Measurements from ENCODE around the gene ABCC5.
"Not testable (repeated sequence)": the region's sequence is repeated elsewhere in the genome, so short reads cannot be mapped to it uniquely, and the experiment has no call there.

ABCC5 gene

DNA sequence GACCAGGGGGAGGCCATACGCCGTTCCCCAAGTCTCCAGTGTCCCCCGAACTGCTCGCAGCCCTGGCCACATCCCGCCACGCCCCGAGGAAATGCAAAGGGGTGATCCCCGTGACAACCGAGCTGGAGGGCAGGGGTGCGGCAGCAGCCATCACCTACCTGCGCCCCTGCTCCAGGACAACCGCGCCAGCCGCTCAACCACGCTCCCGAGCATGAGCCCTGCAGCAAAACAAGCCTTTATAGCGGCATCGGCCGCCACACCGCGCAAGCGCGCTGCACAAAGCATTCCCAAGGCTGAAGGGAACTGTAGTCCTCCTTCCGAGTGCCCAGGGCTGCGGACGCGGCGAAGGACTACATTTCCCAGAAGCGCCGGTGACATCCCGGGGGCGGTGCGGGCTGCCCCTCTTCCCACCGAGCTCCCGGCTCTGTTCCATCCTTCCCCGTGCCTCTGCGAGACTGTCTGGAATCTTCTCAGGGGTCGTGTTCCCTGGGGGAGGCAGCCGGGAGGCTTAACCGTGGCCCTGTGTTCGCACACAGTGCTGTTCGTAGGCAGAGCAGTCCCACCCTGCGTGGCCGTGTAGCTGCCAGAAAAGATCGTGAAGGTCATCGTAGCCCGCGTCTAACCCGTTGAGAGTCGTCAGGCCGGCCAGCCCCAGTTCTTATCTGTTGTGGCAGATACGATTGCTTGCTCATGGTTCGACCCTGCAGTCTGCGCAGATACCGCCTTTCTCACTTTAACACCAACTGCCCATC is at the start of gene ABCC5:
Gene ABCC5 (minus strand): TSS at position 213 of the 752 bp plus-strand sequence. CDS start 3,492 bp downstream, outside the sequence.
- peak; percentile 87 for DNase-seq (ENCODE audit: low read depth)

DNA sequence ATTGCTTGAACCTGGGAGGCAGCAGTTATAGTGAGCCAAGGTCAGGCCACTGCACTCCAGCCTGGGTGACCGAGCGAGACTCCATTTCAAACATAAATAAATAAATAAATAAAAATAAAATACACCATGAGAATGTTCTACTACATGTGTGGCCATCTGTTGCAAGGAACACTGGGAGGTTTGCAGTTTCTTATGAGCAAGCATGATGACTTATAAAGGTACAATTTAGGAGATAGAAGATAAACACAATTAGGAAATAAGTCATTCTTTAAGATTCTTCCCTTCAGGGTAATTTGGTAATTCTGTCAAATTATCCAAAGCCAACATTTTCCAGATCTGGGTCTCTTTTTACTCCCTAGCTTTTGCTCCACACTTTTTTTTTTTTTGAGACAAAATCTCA is 48.5 kb upstream of the ABCC5 start:
- DNase-seq (ENCODE audit: low read depth) = no peak

DNA sequence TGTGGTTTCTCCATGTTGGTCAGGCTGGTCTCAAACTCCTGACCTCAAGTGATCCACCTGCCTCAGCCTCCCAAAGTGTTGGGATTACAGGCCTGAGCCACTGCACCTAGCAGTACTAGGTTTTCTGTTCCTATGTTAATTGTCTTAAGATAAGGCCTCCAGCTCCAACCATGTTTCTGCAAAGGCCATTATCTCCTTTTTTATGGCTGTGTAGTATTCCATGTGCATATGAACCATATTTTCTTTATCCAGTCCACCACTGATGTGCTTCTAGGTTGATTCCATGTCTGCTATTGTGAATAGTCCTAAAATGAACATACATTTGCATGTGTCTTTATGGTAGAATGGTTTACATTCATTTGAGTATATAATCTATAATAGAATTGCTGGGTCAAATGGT is 45.0 kb upstream of the ABCC5 start:
- no peak for DNase-seq (ENCODE audit: low read depth)

DNA sequence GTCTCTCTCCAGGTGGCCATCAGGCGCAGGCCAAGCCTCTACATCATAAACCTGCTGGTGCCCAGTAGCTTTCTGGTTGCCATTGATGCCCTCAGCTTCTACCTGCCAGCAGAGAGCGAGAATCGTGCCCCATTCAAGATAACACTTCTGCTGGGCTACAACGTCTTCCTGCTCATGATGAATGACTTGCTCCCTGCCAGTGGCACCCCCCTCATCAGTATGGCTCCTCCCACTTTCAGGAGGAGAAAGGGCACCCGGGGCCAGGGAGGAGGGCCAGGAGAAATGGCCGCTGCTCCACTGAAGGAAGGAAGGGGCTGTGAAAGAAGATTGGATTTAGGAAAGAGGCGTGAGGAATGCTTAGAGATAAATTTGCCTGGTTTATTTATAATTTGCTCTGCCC is 41.7 kb upstream of the ABCC5 start:
- DNase-seq (ENCODE audit: low read depth) = no peak

DNA sequence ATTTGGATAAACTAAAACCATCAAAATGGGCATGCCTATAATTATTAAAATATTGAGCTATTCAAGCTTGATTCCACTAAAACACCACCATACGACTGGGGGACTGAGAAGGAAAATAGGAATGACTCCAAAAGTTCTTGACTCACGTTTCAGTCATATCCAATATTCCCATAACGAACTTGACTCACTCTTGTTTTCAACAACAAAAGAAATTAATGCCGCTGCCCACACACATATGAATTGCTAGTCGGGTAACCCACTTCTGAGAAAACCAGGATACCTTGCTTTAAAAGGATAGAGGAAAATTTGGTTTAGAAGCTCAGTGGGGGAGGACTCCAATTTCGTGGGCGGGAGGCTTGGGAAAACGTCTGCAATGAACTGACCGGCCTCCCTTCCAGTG is 40.3 kb upstream of the ABCC5 start:
- peak; percentile 59 for DNase-seq (ENCODE audit: low read depth)

DNA sequence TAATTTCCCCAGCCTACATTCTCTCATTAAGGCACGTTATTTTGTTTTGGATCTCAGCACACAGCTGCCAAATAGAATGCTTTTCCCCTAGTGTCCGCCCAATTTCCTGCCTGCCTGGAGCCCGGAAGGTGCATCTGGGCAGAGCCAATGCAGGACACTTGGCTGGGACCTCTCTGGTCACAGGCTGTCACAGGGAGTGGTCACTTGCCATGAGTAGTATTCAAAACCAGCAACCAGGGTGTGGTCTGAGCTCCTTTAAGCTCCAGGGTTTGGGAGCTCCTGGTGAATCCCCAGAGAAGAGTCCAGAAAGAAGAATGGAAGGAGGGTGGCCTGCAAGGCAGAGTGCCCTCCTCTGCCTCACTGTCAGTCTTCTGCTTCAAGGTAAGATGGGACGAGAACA is 35.1 kb upstream of the ABCC5 start, which contains the start of gene HTR3C:
Gene HTR3C (plus strand): TSS at position 281 of the 400 bp plus-strand sequence. CDS start 34 bp downstream, at position 315.
- no peak for DNase-seq (ENCODE audit: low read depth)

DNA sequence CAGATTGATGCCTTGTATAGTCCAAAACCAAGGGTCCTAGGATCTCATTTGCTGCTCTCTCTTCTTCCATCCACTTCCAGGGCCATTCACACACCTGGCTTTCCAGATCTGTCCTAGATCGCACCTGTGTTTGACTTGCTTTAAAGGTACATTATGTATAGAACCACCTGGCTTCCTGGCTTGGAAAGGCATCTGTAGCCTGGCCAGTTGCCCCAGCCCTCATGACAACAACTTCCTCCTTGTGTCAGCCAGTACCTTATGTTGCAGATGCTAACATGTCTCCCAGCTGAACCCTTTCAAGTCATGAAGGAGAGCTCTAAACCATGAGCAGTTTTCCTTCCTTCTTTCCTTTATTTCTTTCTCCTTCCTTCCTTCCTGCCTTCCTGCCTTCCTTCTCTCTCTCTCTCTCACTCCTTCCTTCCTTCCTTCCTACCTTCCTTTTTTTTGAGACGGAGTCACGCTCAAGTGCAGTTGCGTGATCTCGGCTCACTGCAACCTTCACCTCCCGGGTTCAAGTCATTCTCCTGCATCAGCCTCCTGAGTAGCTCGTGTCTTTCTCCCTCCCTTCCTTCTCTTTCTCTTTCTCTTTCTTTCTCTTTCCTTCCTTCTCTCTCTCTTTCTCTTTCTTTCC is 32.6 kb upstream of the ABCC5 start:
- no peak for DNase-seq (ENCODE audit: low read depth)

DNA sequence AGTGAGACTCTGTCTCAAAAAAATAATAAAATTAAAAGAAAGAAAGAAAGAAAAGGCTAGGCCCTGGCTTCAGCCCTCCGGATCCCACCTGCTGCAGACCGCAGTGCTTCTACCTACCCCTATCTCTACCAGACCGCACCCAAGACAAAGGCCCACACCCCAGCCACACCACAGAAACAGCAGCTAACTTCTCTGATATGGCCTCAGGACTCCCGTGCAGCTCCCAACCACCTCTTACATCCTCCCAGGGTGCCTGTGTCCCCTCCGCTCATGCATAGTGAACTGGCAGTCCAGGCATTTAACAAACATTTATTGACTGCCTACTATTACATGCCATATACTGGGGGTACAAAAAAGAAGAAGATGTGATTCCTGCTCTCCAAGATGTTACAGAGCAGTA is 28.3 kb upstream of the ABCC5 start:
- DNase-seq (ENCODE audit: low read depth) = no peak

DNA sequence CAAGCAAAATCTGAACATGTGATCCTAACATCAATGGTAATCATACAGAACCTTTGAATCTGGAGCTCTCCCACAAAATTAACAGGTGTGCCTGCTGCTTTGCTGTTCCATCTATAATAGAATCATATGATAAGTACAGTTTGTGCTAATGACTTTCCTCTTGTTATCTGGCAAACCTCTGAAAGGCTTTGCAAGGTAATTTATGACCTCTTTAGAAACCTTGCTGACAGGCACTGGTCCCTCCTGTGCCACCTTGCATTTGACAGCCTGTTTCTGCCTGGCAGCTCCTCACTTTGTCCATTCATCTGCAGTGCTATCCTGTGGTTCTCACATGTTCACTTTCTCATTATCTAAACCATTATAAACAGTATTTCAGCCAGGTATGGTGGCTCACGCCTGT is 24.9 kb upstream of the ABCC5 start:
- DNase-seq (ENCODE audit: low read depth) = no peak

DNA sequence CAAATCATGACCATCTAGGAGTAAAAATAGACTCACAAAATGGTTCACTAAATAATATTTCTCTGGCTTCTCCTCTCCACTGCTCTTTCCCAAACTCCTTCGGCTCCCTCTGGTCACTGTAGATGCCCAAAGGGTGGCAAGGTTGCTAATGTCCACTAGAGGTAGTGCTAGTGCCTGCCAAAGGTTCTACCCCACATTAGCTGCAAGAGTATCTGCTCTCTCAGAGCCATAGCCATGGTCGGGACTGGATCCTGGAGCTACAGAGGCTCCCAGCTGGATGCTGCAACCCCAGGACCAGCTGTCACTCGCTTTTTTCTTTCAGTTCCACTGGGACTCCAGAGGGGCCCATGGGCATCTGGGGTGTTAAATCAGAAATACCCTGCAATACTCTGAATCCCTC is 22.3 kb upstream of the ABCC5 start:
- peak; percentile 13 for DNase-seq (ENCODE audit: low read depth)

DNA sequence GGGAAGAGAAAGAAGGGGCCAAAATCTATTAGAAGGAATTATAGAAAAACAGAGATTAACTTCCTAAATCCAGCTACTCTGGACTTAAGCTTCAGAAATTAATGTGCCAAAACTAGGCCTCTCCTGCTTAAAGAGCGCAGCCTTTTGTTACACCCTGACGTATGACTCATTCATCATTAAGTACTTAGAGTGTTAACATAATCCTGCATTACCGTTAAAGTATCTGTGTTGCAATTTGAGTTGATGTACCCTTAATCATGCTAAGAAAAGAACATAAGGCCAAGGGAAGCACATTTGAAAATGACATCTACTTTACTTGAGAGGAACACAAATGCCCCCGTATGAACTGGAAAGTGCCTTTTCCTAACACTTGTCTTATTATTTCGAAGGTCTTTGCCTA is 21.7 kb upstream of the ABCC5 start:
- DNase-seq (ENCODE audit: low read depth) = no peak

DNA sequence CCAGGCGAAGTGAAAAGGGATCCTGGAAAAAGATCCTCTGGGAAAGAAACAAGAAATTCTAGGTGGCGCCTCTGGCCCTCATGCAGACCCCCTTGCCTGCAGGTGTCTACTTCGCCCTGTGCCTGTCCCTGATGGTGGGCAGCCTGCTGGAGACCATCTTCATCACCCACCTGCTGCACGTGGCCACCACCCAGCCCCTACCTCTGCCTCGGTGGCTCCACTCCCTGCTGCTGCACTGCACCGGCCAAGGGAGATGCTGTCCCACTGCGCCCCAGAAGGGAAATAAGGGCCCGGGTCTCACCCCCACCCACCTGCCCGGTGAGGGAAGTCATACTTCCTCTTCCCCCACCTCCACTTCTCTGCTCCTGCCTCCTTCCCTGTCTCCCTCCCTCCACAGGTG is 20.6 kb upstream of the ABCC5 start:
- not testable (repeated sequence) for DNase-seq (ENCODE audit: low read depth)

DNA sequence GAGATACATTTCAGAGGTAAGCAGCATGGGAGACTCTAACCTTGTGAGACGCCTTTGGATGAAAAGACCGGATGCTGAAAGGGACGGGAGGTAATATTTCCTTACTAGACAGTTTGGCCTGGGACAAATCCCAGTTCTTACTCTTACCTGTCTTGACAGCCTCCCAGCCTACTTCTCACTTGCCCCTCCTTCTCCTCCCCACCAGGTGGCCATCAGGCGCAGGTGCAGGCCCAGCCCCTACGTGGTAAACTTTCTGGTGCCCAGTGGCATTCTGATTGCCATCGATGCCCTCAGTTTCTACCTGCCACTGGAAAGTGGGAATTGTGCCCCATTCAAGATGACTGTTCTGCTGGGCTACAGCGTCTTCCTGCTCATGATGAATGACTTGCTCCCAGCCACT is 20.1 kb upstream of the ABCC5 start:
- no peak for DNase-seq (ENCODE audit: low read depth)

DNA sequence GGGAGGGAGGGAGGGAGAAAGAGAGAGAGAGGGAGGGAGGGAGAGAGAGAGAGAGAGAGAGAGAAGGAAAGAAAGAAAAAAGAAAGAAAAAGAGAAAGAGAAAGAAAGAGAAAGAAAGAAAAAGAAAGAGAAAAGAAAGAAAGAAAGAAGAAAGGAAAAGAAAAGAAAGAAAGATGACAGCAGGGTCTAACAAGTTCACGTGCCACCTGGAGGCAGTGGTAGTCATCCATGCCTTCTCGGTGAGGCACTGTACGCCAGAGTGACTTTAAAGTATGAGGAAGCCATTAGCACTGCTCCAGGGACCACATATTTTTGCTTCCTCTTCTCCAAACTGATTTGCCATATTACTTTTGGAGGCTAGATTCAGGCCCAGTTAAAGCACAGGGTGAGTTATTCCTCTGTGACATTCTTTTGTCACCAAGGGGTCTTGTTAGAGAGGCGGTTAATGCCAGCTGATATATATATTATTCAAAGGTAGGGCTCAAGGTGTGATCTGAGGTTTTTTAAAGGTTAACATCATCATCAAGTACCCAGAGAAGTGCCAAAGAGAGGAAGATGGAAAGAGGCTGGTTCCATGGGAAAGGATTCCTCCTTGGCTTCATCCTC is 13.6 kb upstream of the ABCC5 start, which contains the start of gene HTR3D:
Gene HTR3D (plus strand): TSS at position 556 of the 606 bp plus-strand sequence. CDS start 0 bp downstream, at position 556.
- no peak for DNase-seq (ENCODE audit: low read depth)

DNA sequence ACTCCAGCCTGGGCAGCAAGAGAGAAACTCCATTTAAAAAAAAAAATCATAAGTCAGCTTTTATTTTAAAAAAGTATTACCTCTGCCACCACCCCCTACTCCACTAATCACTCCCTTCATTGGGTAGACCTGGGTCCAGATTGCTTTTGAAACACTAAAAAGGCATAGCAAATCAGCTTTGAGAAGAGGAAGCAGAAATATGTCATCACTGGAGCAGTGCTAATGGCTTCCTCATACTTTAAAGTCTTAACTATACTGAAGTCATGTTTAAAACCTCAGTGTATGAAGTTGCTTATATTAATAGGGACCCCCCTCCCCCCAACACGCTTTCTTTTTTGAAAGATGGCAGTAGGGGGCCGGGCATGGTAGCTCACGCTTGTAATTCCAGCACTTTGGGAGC is 12.9 kb upstream of the ABCC5 start:
- no peak for DNase-seq (ENCODE audit: low read depth)

DNA sequence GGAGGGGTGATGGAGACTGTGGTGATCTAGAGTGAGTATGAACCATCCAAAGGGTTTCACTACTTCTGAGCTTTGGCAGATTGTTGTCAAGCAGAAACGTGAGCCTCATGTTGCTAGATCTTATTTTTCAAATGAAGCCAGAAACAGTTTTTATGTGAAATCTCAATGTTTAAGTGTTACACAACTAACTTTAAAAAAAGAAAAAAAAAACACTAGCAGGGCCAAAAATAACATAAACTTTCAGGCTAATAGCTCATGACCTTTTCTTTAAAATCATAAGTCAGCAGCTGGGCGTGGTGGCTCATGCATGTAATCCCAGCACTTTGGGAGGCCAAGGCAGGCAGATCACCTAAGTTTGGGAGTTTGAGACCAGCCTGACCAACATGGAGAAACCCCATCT is 11.8 kb upstream of the ABCC5 start:
- no peak for DNase-seq (ENCODE audit: low read depth)

DNA sequence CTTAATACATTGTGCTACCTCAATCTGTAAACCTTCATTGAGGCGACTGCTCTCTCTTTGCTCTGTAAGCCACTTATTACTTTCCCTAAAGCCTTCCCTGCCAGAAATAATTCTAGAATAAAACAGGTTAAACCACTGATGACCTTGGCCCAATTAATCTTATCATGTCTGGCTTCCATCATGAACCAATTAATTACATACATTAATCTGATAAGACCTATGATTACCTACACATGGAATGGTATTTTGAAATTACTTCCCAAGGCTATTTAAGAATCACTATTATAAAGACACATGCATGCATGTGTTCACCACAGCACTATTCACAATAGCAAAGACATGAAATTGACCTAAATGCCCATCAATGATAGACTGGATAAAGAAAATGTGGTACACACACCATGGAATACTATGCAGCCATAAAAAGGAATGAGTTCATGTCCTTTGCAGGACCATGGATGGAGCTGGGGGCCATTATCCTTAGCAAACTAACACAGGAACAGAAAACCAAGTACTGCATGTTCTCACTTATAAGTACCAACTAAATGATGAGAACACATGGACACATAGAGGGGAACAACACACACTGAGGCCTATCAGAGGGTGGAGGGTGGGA is 10.7 kb upstream of the ABCC5 start:
- not testable (repeated sequence) for DNase-seq (ENCODE audit: low read depth)

DNA sequence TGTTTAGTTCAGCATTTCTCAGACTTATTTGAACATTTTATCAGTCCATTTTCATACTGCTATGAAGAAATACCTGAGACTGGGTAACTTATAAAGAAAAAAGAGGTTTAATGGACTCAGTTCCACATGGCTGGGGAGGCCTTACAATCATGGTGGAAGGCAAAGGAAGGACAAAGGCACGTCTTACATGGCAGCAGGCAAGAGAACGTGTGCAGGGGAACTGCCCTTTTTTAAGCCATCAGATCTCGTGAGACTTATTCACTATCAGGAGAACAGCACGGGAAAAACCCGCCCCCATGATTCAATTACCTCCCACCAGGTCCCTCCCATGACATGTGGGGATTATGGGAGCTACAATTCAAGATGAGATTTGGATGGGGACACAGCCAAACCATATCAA is 7.6 kb upstream of the ABCC5 start:
- DNase-seq (ENCODE audit: low read depth) = not testable (repeated sequence)

DNA sequence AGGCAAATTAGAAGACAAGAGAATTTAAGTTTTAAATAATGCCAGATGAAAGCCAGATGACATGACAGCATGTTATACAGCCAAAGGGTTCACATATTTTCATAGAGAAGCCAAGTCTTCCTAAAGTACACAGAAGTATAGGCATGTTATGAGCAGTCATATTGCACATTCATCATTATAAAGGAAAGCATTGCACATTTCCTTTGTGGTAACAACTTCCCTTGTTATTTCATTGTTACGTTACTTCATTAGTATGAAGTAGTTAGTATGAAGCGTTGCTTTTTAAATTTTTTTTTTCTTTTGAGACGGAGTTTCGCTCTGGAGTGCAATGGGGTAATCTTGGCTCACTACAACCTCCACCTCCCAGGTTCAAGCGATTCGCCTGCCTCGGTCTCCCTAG is 4.6 kb upstream of the ABCC5 start:
- no peak for DNase-seq (ENCODE audit: low read depth)

DNA sequence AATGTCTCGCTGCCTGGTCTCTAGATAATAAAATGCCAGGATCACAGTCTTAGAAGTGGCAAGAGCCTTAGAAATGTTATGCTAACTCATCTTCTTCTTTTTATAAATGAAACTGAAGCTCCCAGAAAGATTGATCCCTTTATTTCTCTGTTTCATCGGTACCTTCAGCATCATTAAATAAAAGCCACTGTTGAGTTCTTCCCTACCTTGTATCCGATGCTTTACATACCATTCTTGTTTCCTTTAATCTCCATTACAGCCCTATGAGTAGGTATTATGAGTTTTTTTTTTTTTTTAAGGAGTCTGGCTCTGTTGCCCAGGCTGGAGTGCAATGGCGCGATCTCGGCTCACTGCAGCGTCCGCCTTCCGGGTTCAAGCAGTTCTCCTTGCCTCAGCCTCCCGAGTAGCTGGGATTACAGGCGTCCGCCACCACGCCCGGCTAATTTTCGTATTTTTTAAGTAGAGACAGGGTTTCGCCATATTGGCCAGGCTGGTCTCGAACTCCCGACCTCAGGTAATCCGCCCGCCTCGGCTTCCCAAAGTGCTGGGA is 815 bp upstream of the ABCC5 start:
- no peak for DNase-seq (ENCODE audit: low read depth)

DNA sequence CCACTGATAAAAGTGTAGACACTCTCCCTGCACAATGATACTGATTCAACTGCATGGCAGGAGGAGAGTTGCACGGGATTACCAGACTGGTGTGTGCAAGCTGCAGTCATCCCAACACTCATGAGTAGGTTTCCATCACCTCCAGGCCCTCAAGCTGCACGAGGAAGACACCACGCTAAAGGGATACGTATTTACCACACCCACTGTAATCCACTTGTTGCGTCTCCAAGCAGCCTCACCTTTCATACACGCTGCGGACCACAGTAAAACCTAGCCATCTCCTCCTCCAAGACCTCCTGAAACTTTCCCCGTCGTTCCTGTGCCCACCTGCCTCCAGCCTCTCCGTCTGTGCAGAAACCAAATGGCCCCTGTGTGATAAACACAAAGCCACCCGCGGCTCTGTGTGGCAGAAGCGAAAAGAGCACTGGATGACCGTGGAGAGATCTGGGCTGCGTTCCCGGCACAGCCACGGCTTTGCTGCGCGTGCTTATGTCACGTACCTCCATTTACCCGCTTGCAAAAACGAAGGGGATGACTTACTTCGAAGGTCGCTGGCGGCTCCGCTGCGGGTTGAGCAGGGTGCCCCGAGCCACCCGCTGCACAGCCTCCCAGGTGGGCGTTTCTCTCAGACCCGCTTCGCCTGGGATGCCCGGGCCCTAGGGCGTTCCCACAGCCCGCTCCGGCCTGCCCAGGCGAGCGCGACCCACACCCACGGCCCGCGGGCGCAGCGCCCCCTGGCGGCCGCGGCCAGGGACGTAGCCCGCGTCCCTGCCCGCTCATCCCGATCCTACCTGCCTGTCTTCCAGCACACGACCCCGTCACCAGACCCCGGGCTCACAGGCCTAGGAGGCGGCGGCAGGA is 643 bp downstream of the ABCC5 start:
- DNase-seq (ENCODE audit: low read depth) = no peak

All from stromal cell of bone marrow (primary cell).